HFF-Myc (cell line): ENCODE results near the gene ITGA5.
A peak's percentile ranks its signal among the peaks of the same experiment; 100 is the strongest.

Experiments used
- DNase-seq: peaks from one replicate; pipeline ENCODE4 v3.0.0-alpha.2; 2011; ENCODE audit warnings: low read depth; ENCODE audit errors: extremely low read depth
- H3K4me3 ChIP-seq: replicated peaks from 2 replicates; pipeline ENCODE4 v1.5.1; 2011; ENCODE audit warnings: low read depth, mild to moderate bottlenecking, control low read depth, low read length
- TF ChIP-seq, protein P1 (sequence below): IDR thresholded peaks from 2 replicates; pipeline ENCODE4 v1.5.1; 2012; ENCODE audit warnings: mild to moderate bottlenecking, low read depth, low read length, control low read depth; ENCODE audit errors: missing control alignments

The ITGA5 gene

DNA sequence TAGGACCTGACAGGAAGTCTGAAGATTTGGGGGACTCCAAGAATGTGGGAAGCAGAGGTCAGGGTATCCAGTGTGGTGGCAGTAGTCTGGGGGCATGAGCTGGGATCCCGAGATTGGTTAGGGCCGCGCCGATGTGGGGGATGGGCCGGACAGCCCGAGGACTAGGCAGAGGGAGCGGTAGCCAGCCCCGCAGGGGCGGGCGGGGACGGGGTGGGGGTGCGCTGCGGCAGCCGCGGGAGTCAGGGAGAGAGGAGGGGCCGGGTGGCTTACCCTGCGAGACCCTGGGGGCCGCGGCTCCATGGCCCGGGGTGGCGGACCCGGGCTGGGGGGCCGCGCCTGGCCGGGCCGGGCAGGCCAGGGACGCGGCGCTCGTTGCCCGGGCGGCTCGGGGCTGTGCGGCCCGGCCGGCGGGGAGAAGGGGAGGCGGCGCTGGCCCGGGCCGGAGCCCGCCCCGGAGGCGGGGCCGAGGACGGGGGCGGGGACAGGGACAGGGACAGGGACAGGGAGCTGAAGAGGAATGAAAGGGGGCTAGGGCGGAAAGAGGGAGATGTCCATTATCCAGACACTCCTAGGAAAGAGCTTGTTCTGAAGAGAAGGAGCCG lies 40.2 kb downstream of the ITGA5 start:
- TF ChIP-seq, protein P1, sequence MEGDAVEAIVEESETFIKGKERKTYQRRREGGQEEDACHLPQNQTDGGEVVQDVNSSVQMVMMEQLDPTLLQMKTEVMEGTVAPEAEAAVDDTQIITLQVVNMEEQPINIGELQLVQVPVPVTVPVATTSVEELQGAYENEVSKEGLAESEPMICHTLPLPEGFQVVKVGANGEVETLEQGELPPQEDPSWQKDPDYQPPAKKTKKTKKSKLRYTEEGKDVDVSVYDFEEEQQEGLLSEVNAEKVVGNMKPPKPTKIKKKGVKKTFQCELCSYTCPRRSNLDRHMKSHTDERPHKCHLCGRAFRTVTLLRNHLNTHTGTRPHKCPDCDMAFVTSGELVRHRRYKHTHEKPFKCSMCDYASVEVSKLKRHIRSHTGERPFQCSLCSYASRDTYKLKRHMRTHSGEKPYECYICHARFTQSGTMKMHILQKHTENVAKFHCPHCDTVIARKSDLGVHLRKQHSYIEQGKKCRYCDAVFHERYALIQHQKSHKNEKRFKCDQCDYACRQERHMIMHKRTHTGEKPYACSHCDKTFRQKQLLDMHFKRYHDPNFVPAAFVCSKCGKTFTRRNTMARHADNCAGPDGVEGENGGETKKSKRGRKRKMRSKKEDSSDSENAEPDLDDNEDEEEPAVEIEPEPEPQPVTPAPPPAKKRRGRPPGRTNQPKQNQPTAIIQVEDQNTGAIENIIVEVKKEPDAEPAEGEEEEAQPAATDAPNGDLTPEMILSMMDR = no peak
- DNase-seq = no peak
- H3K4me3 ChIP-seq = peak overlapping the region; percentile 43

- peak overlapping the region; percentile 43 for H3K4me3 ChIP-seq
- TF ChIP-seq, protein P1 = no peak
- DNase-seq = no peak
Observed at GRCh38 chr12:54377797-54378515, 41.1 kb downstream of the ITGA5 start.

DNA sequence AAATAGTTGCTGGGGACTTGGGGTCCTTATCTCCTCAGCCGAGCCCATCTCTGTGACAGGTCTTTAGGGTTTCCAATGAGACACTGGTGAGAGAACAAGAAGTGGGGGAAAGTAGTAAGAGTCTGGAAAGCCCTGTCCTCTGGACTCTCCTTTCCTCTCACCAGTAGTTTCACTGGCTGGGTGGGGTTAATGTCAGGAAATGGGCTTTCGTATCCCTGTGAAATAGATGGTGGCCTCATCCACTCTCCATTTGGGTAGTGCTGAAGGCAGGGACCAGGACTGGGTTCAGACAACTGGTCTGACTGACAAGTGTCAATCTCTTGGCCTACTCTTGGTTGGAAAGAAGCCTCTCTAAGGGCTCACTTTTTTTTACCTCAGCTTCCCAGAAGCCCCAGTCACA lies 42.1 kb downstream of the ITGA5 start:
- TF ChIP-seq, protein P1 = no peak
- no peak overlapping the region for H3K4me3 ChIP-seq

GRCh38 chr12:54376596-54376995 lies 42.5 kb downstream of the ITGA5 start:
- no peak overlapping the region for H3K4me3 ChIP-seq
- TF ChIP-seq, protein P1 = no peak

More for the DNA sequence above, 42.1 kb downstream of the ITGA5 start:
- no peak for DNase-seq

GRCh38 chr12:54375259-54375579 lies 43.8 kb downstream of the ITGA5 start:
- TF ChIP-seq, protein P1 = no peak
- DNase-seq = no peak
- no peak overlapping the region for H3K4me3 ChIP-seq

More at GRCh38 chr12:54376596-54376995, 42.5 kb downstream of the ITGA5 start:
- no peak for DNase-seq

DNA sequence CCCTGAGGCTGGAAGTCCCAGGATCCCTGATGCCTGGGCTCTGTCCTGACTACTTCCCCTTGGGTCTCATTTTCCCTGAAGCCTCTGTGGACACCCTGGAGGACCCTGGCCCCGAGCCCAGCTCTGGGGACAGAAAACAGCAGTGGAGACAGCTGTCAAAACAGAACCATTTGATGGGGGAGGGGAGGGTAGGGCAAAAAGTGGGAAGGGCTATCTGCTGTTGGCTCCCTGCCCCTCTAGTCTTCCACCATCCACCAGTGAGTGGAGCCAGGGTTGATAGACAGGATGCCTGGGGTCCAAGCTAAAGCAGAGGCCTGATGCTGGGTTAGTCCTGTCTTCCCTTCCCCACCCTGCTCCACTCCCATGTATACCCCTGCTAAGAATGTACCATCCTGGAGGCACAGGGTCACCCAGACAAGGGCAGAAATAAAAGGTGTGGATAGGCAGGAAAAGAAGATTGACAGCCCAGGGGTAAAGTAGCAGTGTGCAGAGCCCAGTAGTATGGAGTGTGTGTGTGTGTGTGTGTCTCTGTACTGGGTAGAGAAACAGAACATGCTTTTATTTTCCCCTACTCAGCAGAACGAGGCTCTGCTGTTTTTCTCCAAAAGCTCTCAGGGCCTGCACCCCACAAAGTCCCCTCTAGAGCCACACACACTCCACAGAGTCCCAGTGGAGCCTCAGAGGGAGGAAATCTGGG lies 44.4 kb downstream of the ITGA5 start:
- TF ChIP-seq, protein P1 = no peak
- no peak for DNase-seq
- H3K4me3 ChIP-seq = no peak overlapping the region
